ENCODE measurements around the gene PPY.
"Not testable (repeated sequence)": the region's sequence is repeated elsewhere in the genome, so short reads cannot be mapped to it uniquely, and the experiment has no call there.

Gene PPY

GRCh38 chr17:43928609-43929008 lies 13.7 kb downstream of the PPY start:
- no peak for DNase-seq

GRCh38 chr17:43927929-43928328 lies 14.3 kb downstream of the PPY start:
- not testable (repeated sequence) for DNase-seq

- DNase-seq, result no peak
Observed at GRCh38 chr17:43927060-43927864, 15.0 kb downstream of the PPY start.

- no peak for DNase-seq
Observed at GRCh38 chr17:43924558-43924957, 17.7 kb downstream of the PPY start.

GRCh38 chr17:43920500-43921095 lies 21.7 kb downstream of the PPY start:
- no peak for DNase-seq

GRCh38 chr17:43918026-43918389 lies 24.3 kb downstream of the PPY start:
- no peak for DNase-seq

GRCh38 chr17:43917348-43918025 lies 24.8 kb downstream of the PPY start:
- no peak for DNase-seq

- no peak for DNase-seq
Observed at GRCh38 chr17:43917016-43917347, 25.3 kb downstream of the PPY start.

GRCh38 chr17:43916385-43916784 lies 25.9 kb downstream of the PPY start:
- DNase-seq, result no peak

- DNase-seq, result peak; percentile 16
Observed at GRCh38 chr17:43915559-43915958, 26.7 kb downstream of the PPY start.

- no peak for DNase-seq
Observed at GRCh38 chr17:43914451-43914850, 27.8 kb downstream of the PPY start.

- no peak for DNase-seq
Observed at GRCh38 chr17:43913584-43913983, 28.7 kb downstream of the PPY start.

- DNase-seq, result no peak
Observed at GRCh38 chr17:43912635-43913304, 29.5 kb downstream of the PPY start.

GRCh38 chr17:43911904-43912303 lies 30.4 kb downstream of the PPY start:
- no peak for DNase-seq

GRCh38 chr17:43909537-43910231 lies 32.6 kb downstream of the PPY start:
- DNase-seq, result no peak

GRCh38 chr17:43907998-43908721 lies 34.1 kb downstream of the PPY start:
- DNase-seq, result peak; percentile 79

- DNase-seq, result peak; percentile 77
Observed at GRCh38 chr17:43907425-43907981, 34.8 kb downstream of the PPY start, which contains the start of gene MPP2. Gene MPP2 (minus strand): TSS chr17:43907536. CDS start chr17:43904460, 3,076 bp downstream.

- DNase-seq, result no peak
Observed at GRCh38 chr17:43906951-43907424, 35.3 kb downstream of the PPY start.

GRCh38 chr17:43905985-43906852 lies 36.1 kb downstream of the PPY start:
- peak; percentile 79 for DNase-seq

GRCh38 chr17:43905400-43905984 lies 36.8 kb downstream of the PPY start:
- DNase-seq, result no peak
